SJCRH30 (cell line): Measurements from ENCODE around the gene SYNDIG1. TPM values are rescaled to one million over a fixed set of nuclear protein-coding genes. Genes with fewer than 3 reads are reported as not detected.
A peak's percentile ranks its signal among the peaks of the same experiment; 100 is the strongest.

Source experiments
- DNase-seq, 2 experiments: peaks; one replicate each; pipeline ENCODE4 v3.0.0-alpha.2; 2015 to 2020
- H3K27ac ChIP-seq: fragments of 250-450 bp; sonication (Bioruptor Pico); 2 replicates; pipeline ENCODE4 v1.5.1; 2020; ENCODE audit warnings: mild to moderate bottlenecking, moderate library complexity
- H3K27me3 ChIP-seq: fragments of 250-450 bp; sonication (Bioruptor Pico); 2 replicates; pipeline ENCODE4 v1.5.1; 2020; ENCODE audit warnings: mild to moderate bottlenecking, moderate library complexity
- H3K36me3 ChIP-seq: fragments of 250-450 bp; sonication (Bioruptor Pico); 2 replicates; pipeline ENCODE4 v1.5.1; 2020; ENCODE audit warnings: mild to moderate bottlenecking, moderate library complexity
- H3K4me1 ChIP-seq: fragments of 250-450 bp; sonication (Bioruptor Pico); 2 replicates; pipeline ENCODE4 v1.5.1; 2020; ENCODE audit warnings: mild to moderate bottlenecking, moderate library complexity
- H3K4me3 ChIP-seq: fragments of 250-450 bp; sonication (Bioruptor Pico); 2 replicates; pipeline ENCODE4 v1.5.1; 2020; ENCODE audit warnings: mild to moderate bottlenecking, moderate library complexity
- H3K9me3 ChIP-seq: fragments of 250-450 bp; sonication (Bioruptor Pico); replicated peaks from 2 replicates; pipeline ENCODE4 v1.5.1; 2020; ENCODE audit warnings: mild to moderate bottlenecking, moderate library complexity
- total RNA-seq: library from RNA; depleted of rRNA; stranded (reverse); fragments of >200 nt; shearing (Covaris generic); gene quantifications from 2 replicates; pipeline ENCODE4 v1.2.3, GENCODE V29; 2014

The SYNDIG1 gene
- total RNA-seq, 1 experiment from 2014 or later, result not detected

GRCh38 chr20:24559114-24559732, 89.8 kb downstream of the SYNDIG1 start:
- Histone ChIP-seq H3K27ac (no peak overlapping the region), H3K9me3 (peaks cover 10% of the 10 kb centered on the region), H3K27me3 (no peaks in the 10 kb centered on the region), H3K4me1 (peaks cover 7% of the 10 kb centered on the region), H3K4me3 (no peak overlapping the region), H3K36me3 (no peaks in the 10 kb centered on the region)
- DNase-seq, result no peak

GRCh38 chr20:24560571-24561491, 91.4 kb downstream of the SYNDIG1 start:
- no peak overlapping the region for H3K27ac ChIP-seq
- H3K9me3 ChIP-seq, result peaks cover 10% of the 10 kb centered on the region
- H3K27me3 ChIP-seq, result no peaks in the 10 kb centered on the region
- H3K36me3 ChIP-seq, result no peaks in the 10 kb centered on the region
- no peak overlapping the region for H3K4me3 ChIP-seq
- peak; percentile 23 to 62 for DNase-seq
- H3K4me1 ChIP-seq, result peaks cover 7% of the 10 kb centered on the region

DNA sequence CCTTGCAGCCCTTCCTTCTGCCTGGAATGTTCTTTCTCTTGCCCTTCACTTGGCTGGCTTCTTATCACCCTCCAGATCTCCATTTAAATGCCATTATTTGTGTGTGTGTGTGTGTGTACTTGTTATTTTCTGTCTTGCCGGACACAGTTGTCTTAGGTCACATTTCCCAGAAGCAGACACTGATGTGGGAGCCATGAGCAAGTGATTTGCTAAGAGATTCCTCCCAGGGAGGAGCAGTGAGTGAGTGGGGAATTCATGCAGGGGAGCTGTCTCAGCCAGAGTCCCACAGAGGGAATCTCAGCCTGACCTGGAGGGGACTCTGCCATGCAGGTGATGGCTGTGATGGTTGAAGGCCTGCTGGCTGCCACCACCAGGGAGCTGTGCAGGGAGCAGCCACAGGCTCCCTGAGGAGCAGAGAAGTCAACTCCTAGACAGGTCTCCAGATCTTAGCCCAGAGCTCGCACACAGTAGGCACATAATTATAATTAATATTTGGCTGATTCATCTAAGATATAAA, 96.5 kb downstream of the SYNDIG1 start:
- Histone ChIP-seq H3K9me3 (peaks cover 10% of the 10 kb centered on the region), H3K36me3 (no peaks in the 10 kb centered on the region; the same call in 1 of the 2 replicates), H3K27me3 (peaks cover 10% of the 10 kb centered on the region), H3K4me1 (peaks cover 7% of the 10 kb centered on the region), H3K4me3 (no peak overlapping the region), H3K27ac (no peak overlapping the region)
- no peak for DNase-seq

DNA sequence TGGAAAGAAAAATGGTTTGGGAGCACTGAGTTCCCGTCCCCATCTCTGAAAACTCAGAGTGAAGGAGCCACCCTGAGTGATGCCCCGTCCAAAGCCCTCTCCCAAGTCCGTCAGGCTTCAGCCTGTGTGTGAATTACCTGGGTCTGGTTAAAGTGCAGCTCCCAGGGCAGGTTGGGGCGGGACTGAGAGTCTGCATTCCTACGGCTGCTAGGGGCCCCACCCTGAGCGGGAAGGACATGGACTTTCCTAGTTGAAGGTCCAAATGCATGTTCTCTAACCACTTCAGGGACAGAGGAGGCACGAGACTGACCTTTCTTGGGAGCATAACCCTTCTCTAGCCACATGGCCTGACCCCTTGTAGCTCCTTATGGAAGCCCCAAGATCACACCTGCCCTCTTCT, 97.2 kb downstream of the SYNDIG1 start:
- no peaks in the 10 kb centered on the region; the same call in 1 of the 2 replicates for H3K36me3 ChIP-seq
- DNase-seq, result no peak
- peaks cover 10% of the 10 kb centered on the region for H3K9me3 ChIP-seq
- peaks cover 12% of the 10 kb centered on the region for H3K27me3 ChIP-seq
- no peaks in the 10 kb centered on the region; the same call in 1 of the 2 replicates for H3K4me1 ChIP-seq
- no peak overlapping the region for H3K4me3 ChIP-seq
- H3K27ac ChIP-seq, result no peak overlapping the region

GRCh38 chr20:24567508-24567907, 98.1 kb downstream of the SYNDIG1 start:
- H3K27ac ChIP-seq, result no peak overlapping the region
- H3K4me3 ChIP-seq, result no peak overlapping the region
- DNase-seq, result no peak
- H3K36me3 ChIP-seq, result no peaks in the 10 kb centered on the region; the same call in 1 of the 2 replicates
- H3K4me1 ChIP-seq, result no peaks in the 10 kb centered on the region; the same call in 1 of the 2 replicates
- H3K27me3 ChIP-seq, result peaks cover 15% of the 10 kb centered on the region
- peaks cover 8% of the 10 kb centered on the region for H3K9me3 ChIP-seq

DNA sequence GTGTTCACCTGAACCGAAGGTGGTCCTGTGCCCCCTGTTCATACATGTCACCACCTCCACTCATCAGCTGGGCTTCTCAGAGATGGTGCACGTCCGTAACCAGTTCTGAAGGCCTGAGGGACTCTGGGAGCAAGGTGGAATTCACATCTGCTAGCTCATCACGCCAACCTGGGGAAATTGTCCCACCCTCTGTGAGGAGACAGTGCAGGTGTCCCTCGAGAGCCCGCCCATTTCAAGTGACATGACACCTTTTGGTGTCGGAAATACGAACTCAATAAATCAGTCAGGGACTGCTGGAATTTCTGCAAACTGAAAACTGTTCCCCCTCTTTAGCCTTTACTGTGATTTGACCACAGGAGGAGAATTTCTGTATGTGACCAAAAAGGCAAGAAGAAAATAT, 99.4 kb downstream of the SYNDIG1 start:
- DNase-seq, result no peak

GRCh38 chr20:24571159-24571558, 101.7 kb downstream of the SYNDIG1 start:
- Histone ChIP-seq H3K4me1 (no peaks in the 10 kb centered on the region; the same call in 1 of the 2 replicates), H3K4me3 (no peak overlapping the region), H3K27ac (no peak overlapping the region), H3K27me3 (peaks cover 15% of the 10 kb centered on the region), H3K9me3 (no peaks in the 10 kb centered on the region), H3K36me3 (no peaks in the 10 kb centered on the region; the same call in 1 of the 2 replicates)
- DNase-seq, result no peak

More for the DNA sequence above, 99.4 kb downstream of the SYNDIG1 start:
- H3K27ac ChIP-seq, result no peak overlapping the region
- no peaks in the 10 kb centered on the region; the same call in 1 of the 2 replicates for H3K36me3 ChIP-seq
- H3K4me1 ChIP-seq, result no peaks in the 10 kb centered on the region; the same call in 1 of the 2 replicates
- peaks cover 15% of the 10 kb centered on the region for H3K27me3 ChIP-seq
- H3K4me3 ChIP-seq, result no peak overlapping the region
- no peaks in the 10 kb centered on the region; the same call in 1 of the 2 replicates for H3K9me3 ChIP-seq

- H3K27ac ChIP-seq, result no peak overlapping the region
- no peak overlapping the region for H3K4me3 ChIP-seq
- peaks cover 11% of the 10 kb centered on the region for H3K27me3 ChIP-seq
- no peak for DNase-seq
- no peaks in the 10 kb centered on the region; the same call in 1 of the 2 replicates for H3K36me3 ChIP-seq
- no peaks in the 10 kb centered on the region for H3K9me3 ChIP-seq
- H3K4me1 ChIP-seq, result no peaks in the 10 kb centered on the region; the same call in 1 of the 2 replicates
Measured at GRCh38 chr20:24572140-24572539, 102.7 kb downstream of the SYNDIG1 start.

DNA sequence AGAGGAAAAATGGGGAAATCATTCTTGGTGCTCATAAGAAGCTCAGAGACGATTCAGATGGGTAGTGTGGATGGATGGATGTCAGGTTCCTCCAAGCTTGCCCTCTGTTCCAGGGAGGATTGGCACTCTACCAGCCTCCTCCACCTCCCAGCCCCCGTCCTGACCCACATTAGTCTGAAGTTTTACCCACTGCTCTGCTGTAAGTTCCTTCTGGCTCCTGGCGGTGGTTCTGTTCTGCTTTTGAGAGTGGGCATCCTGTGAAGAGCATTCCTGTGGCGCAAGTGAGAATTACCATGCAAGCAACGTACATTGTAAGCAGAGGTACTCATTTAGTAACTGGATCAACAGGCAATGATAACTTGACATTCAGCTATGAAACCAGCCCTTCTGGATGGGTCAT, 103.4 kb downstream of the SYNDIG1 start:
- Histone ChIP-seq H3K27me3 (peaks cover 11% of the 10 kb centered on the region), H3K4me3 (no peak overlapping the region), H3K27ac (no peak overlapping the region), H3K4me1 (no peaks in the 10 kb centered on the region; the same call in 1 of the 2 replicates), H3K36me3 (no peaks in the 10 kb centered on the region; the same call in 1 of the 2 replicates), H3K9me3 (no peaks in the 10 kb centered on the region)
- no peak for DNase-seq

GRCh38 chr20:24573557-24573956, 104.1 kb downstream of the SYNDIG1 start:
- H3K27ac ChIP-seq, result no peak overlapping the region
- peaks cover 11% of the 10 kb centered on the region for H3K27me3 ChIP-seq
- no peak overlapping the region for H3K4me3 ChIP-seq
- no peak for DNase-seq
- H3K9me3 ChIP-seq, result no peaks in the 10 kb centered on the region
- no peaks in the 10 kb centered on the region; the same call in 1 of the 2 replicates for H3K4me1 ChIP-seq
- H3K36me3 ChIP-seq, result no peaks in the 10 kb centered on the region; the same call in 1 of the 2 replicates

DNA sequence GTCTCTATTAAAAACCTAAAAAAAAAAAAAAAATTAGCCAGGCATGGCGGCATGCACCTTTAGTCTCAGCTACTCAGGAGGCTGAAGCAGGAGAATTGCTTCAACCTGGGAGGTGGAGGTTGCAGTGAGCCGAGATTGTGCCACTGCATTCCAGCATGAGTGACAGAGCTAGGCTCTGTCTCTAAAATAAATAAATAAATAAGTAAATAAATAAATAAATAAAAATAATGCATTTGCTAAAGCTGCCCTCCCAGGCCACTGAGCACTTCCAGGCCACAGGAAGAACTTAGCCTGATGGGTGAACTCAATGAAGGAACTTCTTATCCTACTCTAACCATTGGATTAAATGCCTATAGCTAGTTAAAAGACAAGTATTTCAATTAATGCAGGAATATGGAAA, 104.9 kb downstream of the SYNDIG1 start:
- Histone ChIP-seq H3K27me3 (peaks cover 11% of the 10 kb centered on the region), H3K4me1 (no peaks in the 10 kb centered on the region; the same call in 1 of the 2 replicates), H3K9me3 (no peaks in the 10 kb centered on the region), H3K36me3 (no peaks in the 10 kb centered on the region; the same call in 1 of the 2 replicates), H3K4me3 (no peak overlapping the region), H3K27ac (no peak overlapping the region)
- DNase-seq, result no peak

DNA sequence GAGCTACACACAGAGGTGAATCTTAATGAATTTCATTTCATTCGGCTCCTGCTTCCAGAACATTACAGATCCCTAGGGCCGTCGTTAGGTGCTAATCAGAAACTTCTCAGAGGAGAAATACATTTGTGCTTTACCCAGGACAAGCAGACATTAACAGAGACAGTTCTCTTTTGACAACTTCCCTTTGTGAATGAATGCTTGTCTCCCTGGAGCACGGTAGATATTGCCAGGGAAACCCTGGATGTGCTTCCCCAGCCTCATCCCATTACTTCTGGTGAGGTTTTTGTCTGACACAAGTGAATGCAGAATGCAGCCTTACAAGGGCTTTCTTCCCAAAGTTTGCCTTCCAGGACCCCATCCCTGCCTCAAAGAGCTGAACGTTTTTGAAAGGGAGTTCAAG, 105.4 kb downstream of the SYNDIG1 start:
- H3K36me3 ChIP-seq, result no peaks in the 10 kb centered on the region; the same call in 1 of the 2 replicates
- H3K27me3 ChIP-seq, result peaks cover 11% of the 10 kb centered on the region
- no peaks in the 10 kb centered on the region for H3K9me3 ChIP-seq
- no peak overlapping the region for H3K4me3 ChIP-seq
- H3K27ac ChIP-seq, result no peak overlapping the region
- no peaks in the 10 kb centered on the region; the same call in 1 of the 2 replicates for H3K4me1 ChIP-seq
- no peak for DNase-seq

DNA sequence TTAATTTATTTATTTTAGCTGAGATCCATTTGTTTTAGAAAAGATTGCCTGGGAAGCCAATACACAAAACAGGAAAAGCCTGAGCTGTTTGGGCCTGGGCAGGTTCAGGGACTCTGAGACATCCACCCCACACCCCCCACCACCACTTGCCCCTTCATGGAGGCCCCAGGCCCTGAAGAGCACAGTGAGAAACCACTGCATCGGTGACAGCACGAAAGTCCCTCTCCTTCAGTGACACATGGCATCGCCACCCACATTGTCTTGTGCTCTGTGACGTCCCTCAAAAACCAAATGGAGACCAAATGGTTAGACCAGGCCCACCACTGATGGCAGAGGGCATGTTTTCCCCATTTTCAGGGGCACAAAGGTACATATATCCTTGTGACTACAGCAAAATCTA, 106.4 kb downstream of the SYNDIG1 start:
- Histone ChIP-seq H3K9me3 (no peaks in the 10 kb centered on the region), H3K36me3 (no peaks in the 10 kb centered on the region), H3K4me3 (no peak overlapping the region), H3K4me1 (no peaks in the 10 kb centered on the region; the same call in 1 of the 2 replicates), H3K27me3 (peaks cover 5% of the 10 kb centered on the region; the same call in 1 of the 2 replicates), H3K27ac (no peak overlapping the region)
- DNase-seq, result no peak

DNA sequence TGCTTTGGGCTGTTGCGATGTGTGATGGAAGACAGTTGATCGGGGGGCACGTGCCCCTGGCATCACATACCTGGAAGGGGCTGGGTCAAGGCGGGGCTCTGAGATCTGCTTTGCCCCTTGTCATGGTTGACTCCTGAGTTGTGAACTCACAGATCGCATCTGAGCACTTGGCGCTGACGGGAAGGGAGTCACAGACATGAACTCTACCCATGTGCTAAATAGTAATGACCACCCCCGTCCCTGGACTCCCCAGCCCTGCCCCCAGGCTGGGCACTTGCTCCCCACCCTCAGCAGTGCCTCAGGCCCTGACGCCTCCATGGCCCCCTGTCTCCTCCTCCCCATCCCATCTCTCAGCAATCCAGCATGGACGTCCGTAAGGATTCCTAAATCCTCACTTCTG, 107.0 kb downstream of the SYNDIG1 start:
- Histone ChIP-seq H3K36me3 (no peaks in the 10 kb centered on the region), H3K9me3 (no peaks in the 10 kb centered on the region), H3K27ac (no peak overlapping the region), H3K4me3 (no peak overlapping the region), H3K27me3 (0 out of 2 replicates have a peak, but pooled peaks cover 3% of the 10 kb centered on the region), H3K4me1 (no peaks in the 10 kb centered on the region; the same call in 1 of the 2 replicates)
- no peak for DNase-seq
